Measurements from ENCODE around the gene GLIS2. TPM values are rescaled to one million over a fixed set of nuclear protein-coding genes. Genes with fewer than 3 reads are reported as not detected.

GLIS2 gene
- total RNA-seq, 1 donor from 2014 or later, result 17.4 TPM

DNA sequence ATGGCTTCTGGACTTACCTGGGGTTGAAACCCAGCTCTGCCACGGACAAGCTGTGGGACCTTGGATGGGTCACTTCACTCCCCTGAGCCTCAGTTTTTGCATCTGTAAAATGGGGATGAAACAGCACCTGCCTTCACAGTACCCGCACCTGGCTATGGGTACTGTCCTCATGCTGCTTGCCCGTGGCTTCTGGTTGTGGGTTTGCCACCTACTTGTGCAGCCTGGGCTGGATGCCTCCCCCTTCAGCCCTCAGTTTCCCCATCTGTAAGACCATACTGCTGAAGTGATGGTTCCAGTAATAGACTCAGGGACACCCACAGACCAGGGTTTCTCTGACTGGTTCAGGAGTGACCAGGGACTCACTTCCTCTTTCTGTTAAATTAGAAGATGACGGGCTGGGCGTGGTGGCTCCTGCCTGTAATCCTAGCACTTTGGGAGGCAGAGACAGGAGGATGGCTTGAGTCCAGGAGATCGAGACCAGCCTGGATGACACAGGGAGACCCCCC, 9.4 kb downstream of the GLIS2 start:
- no peak overlapping the region for H3K4me3 Mint-ChIP-seq
- no peaks in the 10 kb centered on the region for H3K36me3 Mint-ChIP-seq (ENCODE audit: low read depth)
- H3K9me3 Mint-ChIP-seq, result no peaks in the 10 kb centered on the region
- TF ChIP-seq, protein P1, sequence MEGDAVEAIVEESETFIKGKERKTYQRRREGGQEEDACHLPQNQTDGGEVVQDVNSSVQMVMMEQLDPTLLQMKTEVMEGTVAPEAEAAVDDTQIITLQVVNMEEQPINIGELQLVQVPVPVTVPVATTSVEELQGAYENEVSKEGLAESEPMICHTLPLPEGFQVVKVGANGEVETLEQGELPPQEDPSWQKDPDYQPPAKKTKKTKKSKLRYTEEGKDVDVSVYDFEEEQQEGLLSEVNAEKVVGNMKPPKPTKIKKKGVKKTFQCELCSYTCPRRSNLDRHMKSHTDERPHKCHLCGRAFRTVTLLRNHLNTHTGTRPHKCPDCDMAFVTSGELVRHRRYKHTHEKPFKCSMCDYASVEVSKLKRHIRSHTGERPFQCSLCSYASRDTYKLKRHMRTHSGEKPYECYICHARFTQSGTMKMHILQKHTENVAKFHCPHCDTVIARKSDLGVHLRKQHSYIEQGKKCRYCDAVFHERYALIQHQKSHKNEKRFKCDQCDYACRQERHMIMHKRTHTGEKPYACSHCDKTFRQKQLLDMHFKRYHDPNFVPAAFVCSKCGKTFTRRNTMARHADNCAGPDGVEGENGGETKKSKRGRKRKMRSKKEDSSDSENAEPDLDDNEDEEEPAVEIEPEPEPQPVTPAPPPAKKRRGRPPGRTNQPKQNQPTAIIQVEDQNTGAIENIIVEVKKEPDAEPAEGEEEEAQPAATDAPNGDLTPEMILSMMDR (conservative IDR thresholded peaks at IDR 0.05), result no peak
- peaks cover 15% of the 10 kb centered on the region for H3K4me1 Mint-ChIP-seq
- DNase-seq (ENCODE audit: low read depth, low spot score), result no peak
- H3K27me3 Mint-ChIP-seq (ENCODE audit: low read depth), result no peaks in the 10 kb centered on the region
- H3K27ac Mint-ChIP-seq (ENCODE audit: unreplicated experiment), result peak overlapping the region; percentile 27

DNA sequence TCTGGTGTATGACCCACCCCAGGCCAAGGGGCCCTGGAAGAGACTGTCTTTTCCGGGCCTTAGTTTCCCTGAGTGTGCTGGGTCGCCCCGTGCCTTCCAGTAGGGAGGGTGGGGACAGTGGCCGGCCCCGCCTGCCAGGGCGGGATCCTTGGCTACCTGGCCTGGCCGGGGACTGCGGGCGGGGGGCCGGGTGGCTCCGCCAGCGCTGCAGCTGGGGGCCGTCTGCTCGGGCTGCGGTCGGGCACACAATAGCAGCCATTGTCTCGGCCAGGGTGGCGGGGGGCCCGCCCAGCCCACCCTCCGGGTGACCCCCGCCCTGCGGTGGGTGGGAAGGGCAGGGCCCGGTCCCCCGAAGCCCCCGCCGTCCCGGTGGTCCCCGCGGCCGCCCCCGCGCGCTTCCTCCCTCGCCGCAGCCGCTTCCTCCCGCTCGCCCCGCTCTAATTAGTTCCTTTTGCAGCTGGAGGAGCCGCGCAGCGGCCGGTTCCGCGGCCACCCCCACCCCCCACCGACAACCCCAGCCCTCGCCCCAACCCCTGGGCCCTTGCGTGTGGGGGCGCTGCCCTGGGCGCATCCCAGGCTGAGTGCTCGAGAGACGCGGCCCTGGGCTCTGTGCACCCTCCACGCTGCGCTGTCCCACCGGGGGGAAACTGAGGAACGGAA, 11.6 kb downstream of the GLIS2 start:
- Mint-ChIP-seq H3K9me3 (no peaks in the 10 kb centered on the region), H3K27ac (ENCODE audit: unreplicated experiment) (no peak overlapping the region), H3K36me3 (ENCODE audit: low read depth) (no peaks in the 10 kb centered on the region), H3K4me3 (no peak overlapping the region), H3K27me3 (ENCODE audit: low read depth) (no peaks in the 10 kb centered on the region), H3K4me1 (peaks cover 15% of the 10 kb centered on the region)
- TF ChIP-seq, protein P1 (conservative IDR thresholded peaks at IDR 0.05), result no peak
- no peak for DNase-seq (ENCODE audit: low read depth, low spot score)

DNA sequence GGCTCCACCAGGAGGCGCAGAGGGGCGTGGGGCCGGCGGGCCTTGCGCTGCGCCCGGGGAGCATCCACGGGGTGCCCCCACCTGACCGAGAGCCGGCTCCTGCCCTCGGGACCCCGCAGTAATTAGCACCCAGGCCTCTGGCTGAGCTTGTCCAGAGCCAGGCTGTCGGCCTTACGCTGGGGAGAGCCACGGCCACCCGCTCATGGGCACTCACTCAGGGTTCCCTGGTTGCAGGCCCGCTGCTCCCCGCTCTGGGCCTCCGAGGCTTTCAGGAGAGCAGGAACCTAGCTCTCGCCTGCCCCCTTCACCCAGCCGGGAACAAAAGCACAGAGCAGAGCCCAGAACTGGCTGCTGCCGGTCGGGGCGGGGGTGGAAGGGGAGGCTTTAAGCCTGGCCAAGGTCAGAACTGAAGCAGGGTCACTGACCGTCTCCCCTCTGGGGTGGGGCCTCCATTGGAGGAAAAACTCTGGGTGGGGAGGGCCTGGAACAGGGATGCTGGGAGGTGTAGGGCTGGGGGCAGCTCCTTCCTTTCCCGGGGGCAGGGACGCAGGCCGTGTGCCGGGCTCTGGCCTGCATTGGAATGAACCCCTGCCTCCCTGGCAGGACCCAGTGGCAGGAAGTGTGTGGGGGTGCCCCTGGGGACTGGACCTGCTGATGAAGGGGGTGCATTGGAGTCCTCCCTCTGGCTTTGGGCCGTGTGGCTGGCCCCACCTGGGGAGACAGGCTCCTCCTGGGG, 12.3 kb downstream of the GLIS2 start:
- Mint-ChIP-seq H3K4me1 (peaks cover 15% of the 10 kb centered on the region), H3K4me3 (peak overlapping the region; percentile 65), H3K36me3 (ENCODE audit: low read depth) (no peaks in the 10 kb centered on the region), H3K9me3 (no peaks in the 10 kb centered on the region), H3K27me3 (ENCODE audit: low read depth) (no peaks in the 10 kb centered on the region), H3K27ac (ENCODE audit: unreplicated experiment) (peak overlapping the region; percentile 19)
- DNase-seq (ENCODE audit: low read depth, low spot score), result peak; percentile 68
- TF ChIP-seq, protein P1 (conservative IDR thresholded peaks at IDR 0.05), result peak; percentile 65

DNA sequence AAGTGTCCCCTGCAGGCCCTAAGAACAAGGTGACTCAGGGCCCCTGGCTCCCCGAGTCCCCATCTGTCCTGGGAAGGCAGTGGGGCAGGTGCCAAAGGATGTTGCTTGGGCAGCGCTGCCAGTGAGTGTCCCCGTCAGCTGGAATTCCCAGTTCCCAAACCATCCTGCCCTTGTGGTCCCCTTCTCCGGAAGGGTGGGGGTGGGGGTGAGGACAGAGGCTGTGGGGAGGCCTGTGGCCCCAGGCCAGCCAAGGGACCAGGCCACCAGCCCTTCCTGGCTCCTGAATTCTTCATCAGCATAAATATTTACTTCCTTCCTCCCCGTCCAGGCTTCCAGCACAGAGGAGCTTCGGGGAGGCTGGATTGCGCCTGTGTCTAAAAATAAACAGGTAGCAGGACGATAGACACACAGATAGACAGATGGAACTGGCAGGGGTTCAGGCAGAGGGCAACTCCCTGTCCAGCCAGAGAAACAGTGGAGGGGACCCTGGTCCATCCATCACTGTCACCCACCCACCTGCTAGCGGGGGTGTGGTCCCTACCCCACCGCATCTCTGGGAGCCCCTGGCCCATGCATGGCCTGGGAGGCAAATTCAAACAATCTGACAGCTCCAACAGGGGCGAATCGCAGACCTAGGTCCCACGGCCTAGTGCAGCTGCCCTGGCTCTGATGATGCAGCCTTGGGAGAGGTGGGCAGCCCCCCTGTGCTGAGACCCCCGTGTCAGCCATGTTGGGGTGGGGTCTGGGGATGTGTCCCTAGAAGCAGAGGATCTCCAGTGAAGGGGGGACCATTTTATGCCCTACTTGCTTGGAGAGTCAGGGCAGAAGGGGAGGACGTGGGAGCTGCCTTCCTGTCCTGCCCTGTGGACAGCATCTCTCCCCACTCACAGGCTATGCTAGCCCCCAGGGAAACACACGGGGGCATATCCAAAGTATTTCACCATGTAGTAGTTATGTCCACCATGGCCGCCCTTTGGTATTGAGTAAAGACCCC, 13.2 kb downstream of the GLIS2 start:
- H3K4me3 Mint-ChIP-seq, result peak overlapping the region; percentile 65

More for the DNA sequence above, 13.2 kb downstream of the GLIS2 start:
- H3K27me3 Mint-ChIP-seq (ENCODE audit: low read depth), result no peaks in the 10 kb centered on the region
- H3K9me3 Mint-ChIP-seq, result no peaks in the 10 kb centered on the region
- TF ChIP-seq, protein P1 (conservative IDR thresholded peaks at IDR 0.05), result no peak
- no peak overlapping the region for H3K27ac Mint-ChIP-seq (ENCODE audit: unreplicated experiment)
- peaks cover 15% of the 10 kb centered on the region for H3K4me1 Mint-ChIP-seq
- DNase-seq (ENCODE audit: low read depth, low spot score), result no peak
- H3K36me3 Mint-ChIP-seq (ENCODE audit: low read depth), result no peaks in the 10 kb centered on the region

All from neural crest cell (in vitro differentiated cells).